ENCODE data around the gene CA10. TPM values are rescaled to one million over a fixed set of nuclear protein-coding genes. Genes with fewer than 3 reads are reported as not detected.

The CA10 gene
- total and polyA plus RNA-seq, 2 experiments from 2014 or later: 0.33 TPM; not detected in 1

DNA sequence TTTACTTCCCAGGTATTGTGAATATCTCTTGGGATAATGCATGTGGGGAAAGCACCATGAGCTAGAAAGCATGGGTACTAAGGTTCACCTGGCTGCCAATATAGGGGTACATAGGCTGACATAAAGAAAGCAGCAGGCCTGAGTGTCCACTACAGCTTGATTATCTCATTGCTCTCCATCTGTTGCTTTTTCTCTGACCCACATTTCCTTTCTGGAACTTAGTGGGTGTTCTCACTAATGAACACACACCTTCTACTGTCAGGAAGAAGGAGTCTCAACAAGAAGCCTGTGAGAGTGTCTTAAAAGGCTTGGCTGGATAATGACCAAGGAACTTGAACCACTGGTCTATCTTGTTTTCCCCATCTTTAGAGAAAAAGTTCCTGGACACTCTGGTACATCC, 62.5 kb downstream of the CA10 start:
- Histone ChIP-seq H3K27ac (no peak overlapping the region), H4K20me1 (ENCODE audit: insufficient read depth, poor library complexity, severe bottlenecking) (no peaks in the 10 kb centered on the region), H3K79me2 (no peaks in the 10 kb centered on the region), H3K27me3 (no peaks in the 10 kb centered on the region), H3K9me3 (ENCODE audit: low read depth) (no peaks in the 10 kb centered on the region), H3K4me3 (no peak overlapping the region), H3K4me1 (ENCODE audit: insufficient read depth) (no peaks in the 10 kb centered on the region), H3K36me3 (replicated peaks; ENCODE audit: insufficient read depth, low read depth) (no peaks in the 10 kb centered on the region), H3K4me2 (no peak overlapping the region), H3K9me2 (replicated peaks; ENCODE audit: insufficient read depth) (no peaks in the 10 kb centered on the region), H2AFZ (no peak overlapping the region)
- TF ChIP-seq EZH2 (IDR thresholded peaks at IDR 0.05; ENCODE audit: borderline replicate concordance): no peak
- TF ChIP-seq, protein P1, sequence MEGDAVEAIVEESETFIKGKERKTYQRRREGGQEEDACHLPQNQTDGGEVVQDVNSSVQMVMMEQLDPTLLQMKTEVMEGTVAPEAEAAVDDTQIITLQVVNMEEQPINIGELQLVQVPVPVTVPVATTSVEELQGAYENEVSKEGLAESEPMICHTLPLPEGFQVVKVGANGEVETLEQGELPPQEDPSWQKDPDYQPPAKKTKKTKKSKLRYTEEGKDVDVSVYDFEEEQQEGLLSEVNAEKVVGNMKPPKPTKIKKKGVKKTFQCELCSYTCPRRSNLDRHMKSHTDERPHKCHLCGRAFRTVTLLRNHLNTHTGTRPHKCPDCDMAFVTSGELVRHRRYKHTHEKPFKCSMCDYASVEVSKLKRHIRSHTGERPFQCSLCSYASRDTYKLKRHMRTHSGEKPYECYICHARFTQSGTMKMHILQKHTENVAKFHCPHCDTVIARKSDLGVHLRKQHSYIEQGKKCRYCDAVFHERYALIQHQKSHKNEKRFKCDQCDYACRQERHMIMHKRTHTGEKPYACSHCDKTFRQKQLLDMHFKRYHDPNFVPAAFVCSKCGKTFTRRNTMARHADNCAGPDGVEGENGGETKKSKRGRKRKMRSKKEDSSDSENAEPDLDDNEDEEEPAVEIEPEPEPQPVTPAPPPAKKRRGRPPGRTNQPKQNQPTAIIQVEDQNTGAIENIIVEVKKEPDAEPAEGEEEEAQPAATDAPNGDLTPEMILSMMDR (IDR thresholded peaks at IDR 0.05; ENCODE audit: poor library complexity): no peak
- no peak for TF ChIP-seq EZH2phosphoT487 (IDR thresholded peaks at IDR 0.05; ENCODE audit: low read depth, severe bottlenecking, unreplicated experiment)
- no peak for DNase-seq (ENCODE audit: low spot score)

DNA sequence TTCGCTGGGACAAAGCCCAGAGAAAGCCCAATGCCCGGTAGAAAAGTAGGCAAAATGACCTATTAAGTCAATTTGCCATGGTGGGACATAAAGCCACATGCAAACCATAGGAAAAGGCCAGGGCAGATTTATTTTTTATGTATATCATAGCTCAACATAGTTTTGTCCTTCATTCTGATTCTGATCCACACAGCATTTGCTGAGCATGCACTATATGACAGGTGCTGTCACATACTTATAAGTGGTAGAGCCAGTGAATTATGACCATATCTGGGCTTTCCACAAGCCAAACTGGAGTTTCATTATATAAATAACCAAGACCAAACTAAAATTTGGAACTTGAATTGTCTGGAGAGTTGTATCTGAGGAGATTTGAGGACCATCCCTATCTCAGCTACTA, 74.3 kb downstream of the CA10 start:
- no peak for TF ChIP-seq EZH2phosphoT487 (IDR thresholded peaks at IDR 0.05; ENCODE audit: low read depth, severe bottlenecking, unreplicated experiment)
- TF ChIP-seq EZH2 (IDR thresholded peaks at IDR 0.05; ENCODE audit: borderline replicate concordance): no peak
- TF ChIP-seq, protein P1 (IDR thresholded peaks at IDR 0.05; ENCODE audit: poor library complexity): no peak
- whole genome bisulfite sequencing (ENCODE audit: low lambda C conversion rate, missing lambda C conversion rate): 78% methylated on average over 2 of the region's 2 CpGs

GRCh38 chr17:52079496-52079895, 79.0 kb downstream of the CA10 start:
- Histone ChIP-seq H3K4me1 (ENCODE audit: insufficient read depth) (no peaks in the 10 kb centered on the region), H4K20me1 (ENCODE audit: insufficient read depth, poor library complexity, severe bottlenecking) (no peaks in the 10 kb centered on the region), H3K27me3 (peaks cover 6% of the 10 kb centered on the region), H3K9me3 (ENCODE audit: low read depth) (no peaks in the 10 kb centered on the region), H3K36me3 (replicated peaks; ENCODE audit: insufficient read depth, low read depth) (no peaks in the 10 kb centered on the region), H2AFZ (no peak overlapping the region), H3K27ac (no peak overlapping the region), H3K4me2 (no peak overlapping the region), H3K9me2 (replicated peaks; ENCODE audit: insufficient read depth) (no peaks in the 10 kb centered on the region), H3K4me3 (no peak overlapping the region), H3K79me2 (no peaks in the 10 kb centered on the region)
- no peak for TF ChIP-seq EZH2 (IDR thresholded peaks at IDR 0.05; ENCODE audit: borderline replicate concordance)
- no peak for TF ChIP-seq EZH2phosphoT487 (IDR thresholded peaks at IDR 0.05; ENCODE audit: low read depth, severe bottlenecking, unreplicated experiment)
- TF ChIP-seq, protein P1 (IDR thresholded peaks at IDR 0.05; ENCODE audit: poor library complexity): no peak
- 77% methylated on average over 4 of the region's 4 CpGs for WGBS (ENCODE audit: low lambda C conversion rate, missing lambda C conversion rate)
- DNase-seq (ENCODE audit: low spot score): no peak

More for the DNA sequence above, 74.3 kb downstream of the CA10 start:
- Histone ChIP-seq H3K27me3 (no peaks in the 10 kb centered on the region), H4K20me1 (ENCODE audit: insufficient read depth, poor library complexity, severe bottlenecking) (no peaks in the 10 kb centered on the region), H3K9me2 (replicated peaks; ENCODE audit: insufficient read depth) (no peaks in the 10 kb centered on the region), H3K9me3 (ENCODE audit: low read depth) (no peaks in the 10 kb centered on the region), H2AFZ (no peak overlapping the region), H3K4me2 (no peak overlapping the region), H3K36me3 (replicated peaks; ENCODE audit: insufficient read depth, low read depth) (no peaks in the 10 kb centered on the region), H3K27ac (no peak overlapping the region), H3K4me1 (ENCODE audit: insufficient read depth) (no peaks in the 10 kb centered on the region), H3K79me2 (no peaks in the 10 kb centered on the region), H3K4me3 (no peak overlapping the region)
- no peak for DNase-seq (ENCODE audit: low spot score)

DNA sequence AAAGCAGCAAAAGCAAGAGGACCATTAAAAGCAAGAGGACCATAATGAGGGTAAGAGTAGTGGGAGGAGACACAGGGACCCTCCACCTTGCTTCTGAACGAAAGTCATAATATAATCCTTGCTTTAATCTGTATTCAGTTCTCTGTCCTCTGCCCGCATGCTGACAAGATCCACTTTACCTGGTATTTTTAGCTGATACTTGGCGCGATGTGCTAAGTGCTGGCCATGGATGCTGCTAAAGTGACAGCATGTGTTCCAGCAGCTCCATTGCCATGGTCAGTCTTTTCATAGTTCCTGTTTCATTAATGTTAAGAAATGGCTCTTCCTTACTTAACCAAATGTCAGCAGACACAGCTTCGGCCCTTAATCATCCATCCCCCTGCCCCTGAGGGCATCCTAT, 86.8 kb downstream of the CA10 start:
- WGBS (ENCODE audit: low lambda C conversion rate, missing lambda C conversion rate): 87% methylated on average over 5 of the region's 5 CpGs
- H2AFZ ChIP-seq: no peak overlapping the region
- H3K36me3 ChIP-seq (replicated peaks; ENCODE audit: insufficient read depth, low read depth): no peaks in the 10 kb centered on the region
- H3K4me1 ChIP-seq (ENCODE audit: insufficient read depth): no peaks in the 10 kb centered on the region
- H3K9me2 ChIP-seq (replicated peaks; ENCODE audit: insufficient read depth): no peaks in the 10 kb centered on the region
- H4K20me1 ChIP-seq (ENCODE audit: insufficient read depth, poor library complexity, severe bottlenecking): no peaks in the 10 kb centered on the region
- no peak overlapping the region for H3K27ac ChIP-seq
- H3K4me3 ChIP-seq: no peak overlapping the region
- no peak for DNase-seq (ENCODE audit: low spot score)
- no peaks in the 10 kb centered on the region for H3K9me3 ChIP-seq (ENCODE audit: low read depth)
- TF ChIP-seq EZH2 (IDR thresholded peaks at IDR 0.05; ENCODE audit: borderline replicate concordance) (no peak), EZH2phosphoT487 (IDR thresholded peaks at IDR 0.05; ENCODE audit: low read depth, severe bottlenecking, unreplicated experiment) (no peak)
- TF ChIP-seq, protein P1 (IDR thresholded peaks at IDR 0.05; ENCODE audit: poor library complexity): no peak
- no peaks in the 10 kb centered on the region for H3K79me2 ChIP-seq
- H3K27me3 ChIP-seq: peaks cover 12% of the 10 kb centered on the region
- H3K4me2 ChIP-seq: no peak overlapping the region
